NCI-H446 treated with DMSO at 0.1 percent for 48 hours (cell line): ENCODE results near the gene SYS1.

ENCODE experiments used
- DNase-seq: peaks from one replicate; lab custom pipeline; 2025; lab: John Stamatoyannopoulos, UW

Gene SYS1

GRCh38 chr20:45391559-45391958 lies 28.6 kb downstream of the SYS1 start:
- DNase-seq: no peak

DNA sequence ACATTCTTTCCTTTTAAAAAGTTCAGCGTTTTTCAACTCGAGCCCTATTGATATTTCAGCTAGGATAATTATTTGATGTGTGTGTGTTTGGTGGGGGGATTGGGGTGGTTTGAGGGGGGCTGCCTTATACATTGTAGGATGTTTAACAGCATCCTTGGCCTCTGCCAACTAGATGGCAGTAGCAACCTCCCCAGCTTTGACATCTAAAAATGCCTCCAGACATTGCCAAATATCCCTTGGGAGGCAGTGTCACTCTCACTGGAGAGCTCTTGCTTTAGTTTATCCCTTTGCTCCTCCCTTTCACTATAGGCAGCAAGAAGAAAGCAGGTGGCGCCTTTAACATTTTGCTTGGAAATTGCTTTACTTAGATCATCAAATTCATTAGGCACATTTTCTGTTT lies 29.8 kb downstream of the SYS1 start:
- no peak for DNase-seq

DNA sequence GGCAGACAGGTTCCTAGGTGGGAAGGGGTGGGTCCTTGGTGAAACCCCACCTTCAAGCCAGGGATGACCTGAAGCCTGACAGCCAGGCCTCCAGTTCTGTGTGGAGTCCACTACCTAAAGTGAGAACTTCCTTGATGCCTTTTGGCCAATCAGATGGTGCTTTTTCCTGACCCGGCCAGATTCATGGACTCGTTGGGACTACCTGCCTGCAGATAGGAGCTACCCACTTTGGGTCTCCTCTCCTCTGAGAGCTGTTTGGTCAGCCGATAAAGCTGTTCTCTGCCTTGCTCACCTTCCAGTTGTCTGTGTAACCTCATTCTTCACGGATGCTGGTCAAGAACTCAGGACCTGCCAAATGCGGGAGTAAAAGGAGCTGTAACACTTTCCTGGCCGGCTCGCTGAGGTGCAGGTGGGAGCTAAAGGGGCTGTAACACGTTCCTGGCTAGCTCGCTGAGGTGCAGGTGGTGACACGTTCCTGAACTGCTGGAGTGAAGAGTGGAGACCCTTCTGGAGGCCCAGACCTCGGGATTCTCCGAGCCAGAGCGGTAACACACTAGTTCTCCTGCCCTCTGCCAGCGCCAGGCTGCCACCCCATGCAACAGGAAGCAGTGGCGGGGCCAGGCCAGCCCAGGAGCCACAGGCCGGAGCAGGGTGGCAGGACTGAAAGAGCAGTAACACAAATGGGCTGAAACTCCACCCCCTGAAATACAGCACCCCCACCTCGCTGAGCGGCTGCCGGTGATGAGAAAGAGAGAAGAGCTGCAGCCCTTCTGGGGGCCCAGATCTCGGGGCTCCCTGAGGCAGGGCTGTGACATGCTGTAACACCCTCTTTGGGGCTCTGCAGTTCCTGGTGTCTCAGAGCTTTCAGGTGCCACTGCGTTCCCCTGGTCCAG lies 31.5 kb downstream of the SYS1 start:
- no peak for DNase-seq

GRCh38 chr20:45395114-45395415 lies 32.1 kb downstream of the SYS1 start:
- no peak for DNase-seq

- DNase-seq: no peak
These were observed 36.1 kb downstream of the SYS1 start for GRCh38 chr20:45399018-45399417.

DNA sequence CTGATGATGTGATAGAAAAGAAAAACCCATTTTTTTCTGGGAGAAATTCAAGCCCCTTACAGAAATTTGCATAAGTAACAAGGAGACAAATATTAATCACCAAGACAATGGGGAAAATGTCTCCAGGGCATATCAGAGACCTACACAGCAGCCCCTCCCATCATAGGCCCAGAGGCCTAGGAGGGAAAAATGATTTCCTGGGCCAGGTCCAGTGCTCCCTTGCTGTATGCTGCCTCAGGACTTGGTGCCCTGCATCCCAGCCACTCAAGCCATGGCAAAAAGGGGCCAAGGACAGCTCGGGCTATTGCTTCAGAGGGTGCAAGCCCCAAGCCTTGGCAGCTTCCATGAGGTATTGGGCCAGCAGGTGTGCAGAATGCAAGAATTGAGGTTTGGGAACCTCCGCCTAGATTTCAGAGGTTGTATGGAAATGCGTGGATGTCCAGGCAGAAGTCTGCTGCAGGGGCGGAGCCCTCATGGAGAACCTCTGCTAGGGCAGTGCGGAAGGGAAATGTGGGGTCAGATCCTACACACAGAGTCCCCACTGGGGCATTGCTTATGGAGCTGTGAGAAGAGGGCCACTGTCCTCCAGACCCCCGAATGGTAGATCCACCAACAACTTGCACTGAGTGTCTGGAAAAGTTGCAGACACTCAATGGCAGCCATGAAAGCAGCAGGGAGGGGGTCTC lies 37.5 kb downstream of the SYS1 start:
- no peak for DNase-seq

- DNase-seq: no peak
These were observed 40.0 kb downstream of the SYS1 start for GRCh38 chr20:45402946-45403345.

- no peak for DNase-seq
These were observed 41.5 kb downstream of the SYS1 start for GRCh38 chr20:45404438-45404837.

GRCh38 chr20:45405571-45406259 lies 42.8 kb downstream of the SYS1 start:
- DNase-seq: no peak

DNA sequence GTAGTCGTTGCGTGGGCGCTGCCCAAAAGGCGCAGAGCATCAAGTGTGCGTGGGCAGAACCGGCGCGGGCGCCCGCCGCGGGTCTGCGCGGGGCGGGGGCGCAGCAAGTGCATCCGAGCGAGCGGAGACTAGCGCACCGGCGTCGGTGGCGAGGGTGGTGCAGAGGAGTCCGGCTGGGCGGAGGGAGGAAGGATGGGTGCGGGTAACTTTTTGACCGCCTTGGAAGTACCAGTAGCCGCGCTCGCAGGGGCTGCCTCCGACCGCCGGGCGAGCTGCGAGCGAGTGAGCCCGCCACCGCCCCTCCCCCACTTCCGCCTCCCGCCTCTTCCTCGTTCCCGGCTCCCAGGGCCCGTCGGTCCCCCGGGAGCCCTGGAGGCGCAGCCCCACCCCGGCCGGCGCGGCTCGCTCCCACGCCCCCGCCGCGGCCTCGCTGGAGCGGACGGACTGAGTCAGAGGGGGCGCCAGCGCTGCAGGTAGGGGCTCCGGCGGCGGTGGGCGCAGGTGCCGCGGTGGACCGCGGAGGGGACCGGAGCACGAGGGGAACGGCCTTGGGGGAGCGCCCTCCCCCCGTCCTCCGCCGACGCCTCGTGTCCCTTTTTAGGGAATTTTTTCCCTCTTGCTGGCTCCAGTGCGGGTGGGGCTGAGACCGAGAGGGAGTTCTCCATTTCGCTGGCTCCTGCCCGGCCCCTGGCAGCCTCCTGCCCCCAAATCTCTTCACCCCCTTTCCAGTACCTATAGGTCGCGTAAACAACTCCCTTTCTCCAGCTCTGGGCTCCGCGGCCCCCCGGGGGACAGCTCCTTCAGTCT lies 43.5 kb downstream of the SYS1 start:
- no peak for DNase-seq

- DNase-seq: no peak
These were observed 44.2 kb downstream of the SYS1 start for GRCh38 chr20:45407067-45407745.

DNA sequence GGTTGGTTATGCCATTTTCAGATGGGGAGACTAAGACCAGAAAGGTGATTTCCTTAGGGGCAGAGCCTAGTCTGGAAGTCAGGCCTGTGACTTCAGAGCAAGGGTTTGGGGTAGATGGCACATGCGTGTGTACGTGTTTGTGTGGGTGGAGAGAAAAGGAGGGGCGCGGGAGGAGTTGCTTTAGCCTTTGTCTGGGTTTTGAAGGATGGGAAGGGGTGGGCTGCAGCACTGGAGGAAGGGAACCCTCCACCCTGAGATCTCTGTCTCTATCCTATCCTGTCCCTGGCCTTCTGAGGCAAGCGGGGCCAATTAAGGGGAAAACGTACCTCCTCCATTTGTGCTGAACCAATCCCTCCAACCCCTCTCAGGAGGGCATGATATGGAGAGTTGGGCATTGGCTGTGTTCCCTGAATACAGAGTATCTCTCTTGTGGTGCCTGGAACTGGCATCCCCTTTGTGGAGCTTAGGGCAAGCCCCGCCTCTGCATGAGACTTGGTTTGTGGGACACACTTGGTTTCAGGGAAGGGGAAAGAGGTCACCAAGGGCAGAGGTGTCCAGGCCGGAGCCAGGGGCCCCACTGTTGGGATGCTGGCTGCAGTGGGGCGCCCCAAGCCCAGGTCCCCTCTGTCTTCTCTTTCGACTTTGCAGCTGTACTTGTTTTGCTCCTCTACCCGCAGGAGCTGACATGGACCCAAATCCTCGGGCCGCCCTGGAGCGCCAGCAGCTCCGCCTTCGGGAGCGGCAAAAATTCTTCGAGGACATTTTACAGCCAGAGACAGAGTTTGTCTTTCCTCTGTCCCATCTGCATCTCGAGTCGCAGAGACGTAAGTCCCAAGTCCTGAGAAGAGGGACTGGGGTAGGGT lies 45.1 kb downstream of the SYS1 start, which contains the start of gene DBNDD2:
Gene DBNDD2 (plus strand): TSS at position 507 of the 863 bp plus-strand sequence. CDS start 179 bp downstream, at position 686.
- DNase-seq: no peak

- no peak for DNase-seq
These were observed 45.8 kb downstream of the SYS1 start for GRCh38 chr20:45408646-45409213.

DNA sequence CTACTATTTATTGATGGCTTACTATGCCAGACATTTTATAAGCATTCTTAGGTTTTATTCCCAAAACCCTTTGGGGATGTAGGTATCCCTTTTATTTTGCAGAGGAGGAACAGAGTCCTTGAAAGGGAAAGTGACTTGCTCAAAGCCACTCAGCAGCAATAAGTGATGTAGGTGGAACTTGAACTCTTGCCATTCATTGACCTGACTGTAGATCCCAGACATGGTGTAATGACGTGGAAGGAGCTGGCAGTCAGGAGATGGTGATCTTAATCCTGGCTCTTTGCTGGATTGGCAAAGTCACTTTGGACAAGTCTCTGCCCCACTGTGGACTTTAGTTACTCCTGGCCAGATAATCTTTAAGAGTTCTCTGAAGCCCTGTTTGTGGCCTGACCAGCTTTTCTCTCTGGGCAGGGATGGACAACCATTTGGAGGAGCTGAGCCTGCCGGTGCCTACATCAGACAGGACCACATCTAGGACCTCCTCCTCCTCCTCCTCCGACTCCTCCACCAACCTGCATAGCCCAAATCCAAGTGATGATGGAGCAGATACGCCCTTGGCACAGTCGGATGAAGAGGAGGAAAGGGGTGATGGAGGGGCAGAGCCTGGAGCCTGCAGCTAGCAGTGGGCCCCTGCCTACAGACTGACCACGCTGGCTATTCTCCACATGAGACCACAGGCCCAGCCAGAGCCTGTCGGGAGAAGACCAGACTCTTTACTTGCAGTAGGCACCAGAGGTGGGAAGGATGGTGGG lies 46.7 kb downstream of the SYS1 start:
- no peak for DNase-seq

DNA sequence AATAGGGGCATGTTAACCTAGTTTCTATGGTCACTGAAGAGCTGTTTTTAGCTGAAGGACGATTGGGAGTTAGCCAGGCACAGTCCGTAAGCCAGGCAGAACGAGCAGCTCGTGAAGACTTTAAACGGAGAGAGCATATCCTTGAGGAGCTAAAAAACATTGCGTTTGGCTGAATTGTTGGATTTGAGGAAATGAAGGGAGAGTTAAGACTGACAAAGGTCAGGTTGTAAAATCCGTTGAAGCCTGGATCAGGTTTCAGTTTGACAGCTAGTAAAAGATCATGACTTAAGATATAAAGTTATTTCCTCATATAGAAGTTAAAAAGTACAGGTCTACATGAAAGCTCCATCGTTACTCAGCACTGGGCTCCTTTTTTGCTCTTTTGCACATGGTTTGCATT lies 47.9 kb downstream of the SYS1 start:
- no peak for DNase-seq

GRCh38 chr20:45412653-45413052 lies 49.7 kb downstream of the SYS1 start:
- DNase-seq: no peak

GRCh38 chr20:45413479-45413878 lies 50.5 kb downstream of the SYS1 start:
- DNase-seq: no peak

DNA sequence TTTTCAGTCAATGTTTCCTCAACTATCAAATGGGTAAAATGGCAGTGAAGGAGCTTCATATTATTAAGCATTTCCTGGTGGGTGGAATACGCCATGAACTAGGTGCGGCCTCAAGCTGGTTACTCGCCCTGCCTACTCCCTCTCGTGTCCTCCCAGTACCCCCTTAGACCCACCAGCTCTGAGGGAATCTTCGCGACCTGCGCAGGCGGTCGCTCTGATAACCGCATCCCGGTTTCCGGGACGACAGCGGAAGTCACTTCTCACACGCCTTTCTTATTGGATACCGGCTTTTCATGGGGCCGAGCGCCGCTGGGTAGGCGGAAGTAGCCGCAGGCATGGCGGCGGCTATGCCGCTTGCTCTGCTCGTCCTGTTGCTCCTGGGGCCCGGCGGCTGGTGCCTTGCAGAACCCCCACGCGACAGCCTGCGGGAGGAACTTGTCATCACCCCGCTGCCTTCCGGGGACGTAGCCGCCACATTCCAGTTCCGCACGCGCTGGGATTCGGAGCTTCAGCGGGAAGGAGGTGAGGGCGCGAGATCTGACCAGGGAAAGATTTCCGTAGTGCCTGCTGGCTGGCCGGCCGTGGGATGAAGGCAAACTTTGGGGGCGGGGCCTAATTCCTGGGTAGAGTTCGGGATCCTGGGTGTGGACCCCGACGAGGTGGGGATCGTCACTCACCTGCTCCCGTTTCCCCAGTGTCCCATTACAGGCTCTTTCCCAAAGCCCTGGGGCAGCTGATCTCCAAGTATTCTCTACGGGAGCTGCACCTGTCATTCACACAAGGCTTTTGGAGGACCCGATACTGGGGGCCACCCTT lies 53.1 kb downstream of the SYS1 start, which contains the start of gene PIGT:
Gene PIGT (plus strand): TSS at position 320 of the 816 bp plus-strand sequence. CDS start 16 bp downstream, at position 336.
- DNase-seq: peak; percentile 65
